Measurements from ENCODE around the gene NEXN.

GRCh38 chr1:77976433-77977076 is 88.1 kb downstream of the NEXN start:
- TF ChIP-seq POLR2A (IDR thresholded peaks at IDR 0.05): no peak
- TF ChIP-seq, protein P1, sequence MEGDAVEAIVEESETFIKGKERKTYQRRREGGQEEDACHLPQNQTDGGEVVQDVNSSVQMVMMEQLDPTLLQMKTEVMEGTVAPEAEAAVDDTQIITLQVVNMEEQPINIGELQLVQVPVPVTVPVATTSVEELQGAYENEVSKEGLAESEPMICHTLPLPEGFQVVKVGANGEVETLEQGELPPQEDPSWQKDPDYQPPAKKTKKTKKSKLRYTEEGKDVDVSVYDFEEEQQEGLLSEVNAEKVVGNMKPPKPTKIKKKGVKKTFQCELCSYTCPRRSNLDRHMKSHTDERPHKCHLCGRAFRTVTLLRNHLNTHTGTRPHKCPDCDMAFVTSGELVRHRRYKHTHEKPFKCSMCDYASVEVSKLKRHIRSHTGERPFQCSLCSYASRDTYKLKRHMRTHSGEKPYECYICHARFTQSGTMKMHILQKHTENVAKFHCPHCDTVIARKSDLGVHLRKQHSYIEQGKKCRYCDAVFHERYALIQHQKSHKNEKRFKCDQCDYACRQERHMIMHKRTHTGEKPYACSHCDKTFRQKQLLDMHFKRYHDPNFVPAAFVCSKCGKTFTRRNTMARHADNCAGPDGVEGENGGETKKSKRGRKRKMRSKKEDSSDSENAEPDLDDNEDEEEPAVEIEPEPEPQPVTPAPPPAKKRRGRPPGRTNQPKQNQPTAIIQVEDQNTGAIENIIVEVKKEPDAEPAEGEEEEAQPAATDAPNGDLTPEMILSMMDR (IDR thresholded peaks at IDR 0.05): no peak
